Endothelial cell of umbilical vein (primary cell): ENCODE measurements around the gene SAP30L. TPM values are rescaled to one million over a fixed set of nuclear protein-coding genes. Genes with fewer than 3 reads are reported as not detected.

Experiments used
- BruUV-seq: library from RNA; stranded (reverse); fragments of 400-500 nt; replicated peaks from 2 replicates; lab custom pipeline; 2021; lab: Mats Ljungman, UMichigan
- CTCF ChIA-PET: fragments of 300-600, 350-600 bp; sonication (Branson Sonifier 250); formaldehyde crosslinking; loops from one replicate; lab custom pipeline; 2021; ENCODE audit warnings: antibody characterized with exemption, inconsistent platforms; lab: Charles Lee
- POLR2A ChIA-PET: fragments of 300-600, 350-600 bp; sonication (Branson Sonifier 250); formaldehyde crosslinking; loops from one replicate; lab custom pipeline; 2021; ENCODE audit warnings: antibody characterized with exemption, inconsistent platforms; lab: Charles Lee
- DNase-seq: peaks from one replicate; pipeline ENCODE4 v3.0.0-alpha.2; 2011; ENCODE audit warnings: low read depth, low spot score
- FAIRE-seq: peaks from 2 replicates; lab custom pipeline; 2011; peaks lifted over from hg19 to GRCh38; lab: Jason Lieb, UNC
- H2AFZ ChIP-seq: 2 replicates; pipeline ENCODE4 v1.6.0; 2012; ENCODE audit warnings: low read depth, low read length, control low read depth, inconsistent platforms
- H3K27ac ChIP-seq: 2 replicates; pipeline ENCODE4 v1.5.1; 2011; ENCODE audit warnings: low read depth, mild to moderate bottlenecking, control low read depth, low read length, moderate library complexity; ENCODE audit not compliant: insufficient read depth
- H3K27me3 ChIP-seq, 2 experiments: 2 replicates each; pipeline versions ENCODE4 v1.6.0 to v1.6.1; 2011; ENCODE audit warnings: low read length in 2 of 2, mixed read lengths in 1 of 2; ENCODE audit not compliant: control insufficient read depth in 2 of 2, insufficient read depth in 2 of 2
- H3K36me3 ChIP-seq, 2 experiments: 2 replicates in 1 of 2; 3 replicates in 1 of 2; pipeline ENCODE4 v1.5.1; 2011; ENCODE audit warnings: low read length in 2 of 2, mild to moderate bottlenecking in 1 of 2, moderate library complexity in 1 of 2; ENCODE audit not compliant: control insufficient read depth in 2 of 2, insufficient read depth in 2 of 2; ENCODE audit errors: extremely low read depth in 1 of 2
- H3K4me1 ChIP-seq: 3 replicates; pipeline ENCODE4 v1.5.1; 2011; ENCODE audit warnings: mild to moderate bottlenecking, low read length; ENCODE audit not compliant: control insufficient read depth, insufficient read depth; ENCODE audit errors: extremely low read depth
- H3K4me2 ChIP-seq: 2 replicates; pipeline ENCODE4 v1.6.1; 2011; ENCODE audit warnings: low read length, control low read depth, mixed read lengths; ENCODE audit not compliant: insufficient read depth
- H3K4me3 ChIP-seq, 3 experiments: fragments of 200-600 bp in 1 of 3; sonication (generic), shearing (Covaris generic) in 1 of 3; replicated peaks in 1 of 3; 2 replicates each; pipeline ENCODE4 v1.5.1; 2011 to 2016; ENCODE audit warnings: control low read depth in 3 of 3, low read length in 3 of 3, mild to moderate bottlenecking in 2 of 3, inconsistent platforms in 1 of 3, low read depth in 1 of 3, moderate library complexity in 1 of 3; ENCODE audit not compliant: insufficient read depth in 1 of 3
- H3K79me2 ChIP-seq: 2 replicates; pipeline ENCODE4 v1.6.0; 2012; ENCODE audit warnings: low read length, inconsistent platforms; ENCODE audit not compliant: control insufficient read depth, insufficient read depth
- H3K9ac ChIP-seq: replicated peaks from 2 replicates; pipeline ENCODE3; 2011; ENCODE audit warnings: low read length, control low read depth; ENCODE audit not compliant: insufficient read depth; ENCODE audit errors: extremely low read depth
- H3K9me1 ChIP-seq: replicated peaks from 3 replicates; pipeline ENCODE4 v1.6.0; 2011; ENCODE audit warnings: mild to moderate bottlenecking, low read length; ENCODE audit not compliant: control insufficient read depth, insufficient read depth; ENCODE audit errors: extremely low read depth
- H3K9me3 ChIP-seq: replicated peaks from 2 replicates; pipeline ENCODE4 v1.5.1; 2012; ENCODE audit warnings: low read length, inconsistent platforms; ENCODE audit not compliant: control insufficient read depth, insufficient read depth
- H4K20me1 ChIP-seq: replicated peaks from 2 replicates; pipeline ENCODE3; 2011; ENCODE audit warnings: mild to moderate bottlenecking, low read length; ENCODE audit not compliant: control insufficient read depth, insufficient read depth; ENCODE audit errors: extremely low read depth
- EZH2 ChIP-seq: IDR thresholded peaks from 2 replicates; pipeline ENCODE4 v1.6.1; 2012; ENCODE audit warnings: borderline replicate concordance, low read depth, mild to moderate bottlenecking, moderate library complexity, low read length, inconsistent platforms; ENCODE audit not compliant: severe bottlenecking
- FOS ChIP-seq: IDR thresholded peaks from 2 replicates; pipeline ENCODE4 v1.6.1; 2011; ENCODE audit warnings: mild to moderate bottlenecking, low read length, moderate library complexity, borderline replicate concordance; ENCODE audit not compliant: insufficient read depth
- GATA2 ChIP-seq: IDR thresholded peaks from 2 replicates; pipeline ENCODE4 v1.7.0; 2011; ENCODE audit warnings: low read depth, mild to moderate bottlenecking, moderate library complexity, mixed read lengths, low read length; ENCODE audit not compliant: insufficient read length, insufficient read depth
- JUN ChIP-seq: IDR thresholded peaks from 2 replicates; pipeline ENCODE4 v1.6.1; 2011; ENCODE audit warnings: borderline replicate concordance, low read depth; ENCODE audit not compliant: insufficient read length, insufficient read depth
- MYC ChIP-seq: IDR thresholded peaks from one replicate; pipeline ENCODE4 v1.6.1; 2011; ENCODE audit warnings: mild to moderate bottlenecking, low read depth, low read length
- POLR2A ChIP-seq: IDR thresholded peaks from 2 replicates; pipeline ENCODE4 v1.6.1; 2012; ENCODE audit warnings: low read depth, mild to moderate bottlenecking, control low read depth, low read length
- POLR2AphosphoS5 ChIP-seq: IDR thresholded peaks from 2 replicates; pipeline ENCODE4 v1.6.1; 2012; ENCODE audit warnings: low read depth, mild to moderate bottlenecking, control low read depth, low read length, moderate library complexity; ENCODE audit not compliant: insufficient read depth
- dilution Hi-C: fragments of 300-500 bp; cut with MboI; formaldehyde crosslinking; loops from one replicate; pipeline ENCODE4 v1.15.0; 2019; ENCODE audit warnings: low sequenced_read_pairs; ENCODE audit not compliant: extremely low pct_ligation_motif_present
- intact Hi-C: fragments of 100-400 bp; cut with micrococcal nuclease; formaldehyde crosslinking; loops from one replicate; pipeline ENCODE4 v1.10.0; 2022
- polyA plus RNA-seq, 4 experiments: library from polyadenylated mRNA; depleted of rRNA in 3 of 4; stranded (reverse) in 3 of 4; unstranded in 1 of 4; fragments of >200 nt; gene quantifications; 2 replicates each; pipeline versions ENCODE4 v1.2.1 to v1.2.3, GENCODE V29; 2011 to 2012; ENCODE audit warnings: missing spikeins in 1 of 4
- total RNA-seq: library from RNA; stranded (reverse); gene quantifications from 2 replicates; pipeline ENCODE4 v1.2.3, GENCODE V29; 2021
- TF ChIP-seq, protein P1 (sequence below), 2 donors: IDR thresholded peaks; 1 replicate in 1 of 2; 2 replicates in 1 of 2; pipeline ENCODE4 v1.5.1; 2011; ENCODE audit warnings: low read length in 2 of 2, mild to moderate bottlenecking in 2 of 2, moderate library complexity in 2 of 2, control low read depth in 1 of 2, inconsistent platforms in 1 of 2, low read depth in 1 of 2; ENCODE audit not compliant: insufficient read depth in 1 of 2; ENCODE audit errors: extremely low read depth in 1 of 2
- TF ChIP-seq, protein P2 (sequence below): IDR thresholded peaks from 2 replicates; pipeline ENCODE4 v1.6.1; 2011; ENCODE audit not compliant: insufficient read depth, insufficient read length

Gene SAP30L
- total and polyA plus RNA-seq, 2 donors (not counting 3 experiments of a cell fraction or from before 2014, with no cell fraction given): 18.1 to 37.8 TPM

DNA sequence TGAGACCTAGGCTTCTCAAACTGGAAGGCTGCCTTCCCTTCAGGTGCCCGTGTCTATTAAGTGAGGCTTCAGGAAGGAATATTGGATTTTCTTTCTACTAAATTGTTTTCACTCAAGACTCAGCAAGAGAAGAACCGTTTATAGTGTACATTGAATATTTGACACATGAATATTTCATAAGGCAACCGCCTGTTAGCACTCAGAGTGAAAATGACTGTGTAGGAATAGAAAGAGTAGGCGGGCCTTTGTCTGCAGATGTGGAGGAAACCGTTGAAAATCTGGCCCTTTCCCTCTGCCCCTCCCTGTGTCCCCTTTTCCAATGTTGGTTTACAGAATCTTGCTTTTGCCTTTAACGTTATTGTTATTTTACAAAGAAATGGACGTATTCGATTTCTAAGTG is 6.2 kb downstream of the SAP30L start:
- H3K4me1 ChIP-seq: peaks cover 9% of the 10 kb centered on the region
- dilution Hi-C loops: no loop called here
- H2AFZ ChIP-seq: no peak overlapping the region
- no peaks in the 10 kb centered on the region for H3K27me3 ChIP-seq
- no peak overlapping the region for H3K9ac ChIP-seq
- TF ChIP-seq POLR2A: no peak
- no peak for TF ChIP-seq MYC
- no peak for TF ChIP-seq EZH2
- TF ChIP-seq JUN: no peak
- no peak for TF ChIP-seq GATA2
- TF ChIP-seq, protein P1, sequence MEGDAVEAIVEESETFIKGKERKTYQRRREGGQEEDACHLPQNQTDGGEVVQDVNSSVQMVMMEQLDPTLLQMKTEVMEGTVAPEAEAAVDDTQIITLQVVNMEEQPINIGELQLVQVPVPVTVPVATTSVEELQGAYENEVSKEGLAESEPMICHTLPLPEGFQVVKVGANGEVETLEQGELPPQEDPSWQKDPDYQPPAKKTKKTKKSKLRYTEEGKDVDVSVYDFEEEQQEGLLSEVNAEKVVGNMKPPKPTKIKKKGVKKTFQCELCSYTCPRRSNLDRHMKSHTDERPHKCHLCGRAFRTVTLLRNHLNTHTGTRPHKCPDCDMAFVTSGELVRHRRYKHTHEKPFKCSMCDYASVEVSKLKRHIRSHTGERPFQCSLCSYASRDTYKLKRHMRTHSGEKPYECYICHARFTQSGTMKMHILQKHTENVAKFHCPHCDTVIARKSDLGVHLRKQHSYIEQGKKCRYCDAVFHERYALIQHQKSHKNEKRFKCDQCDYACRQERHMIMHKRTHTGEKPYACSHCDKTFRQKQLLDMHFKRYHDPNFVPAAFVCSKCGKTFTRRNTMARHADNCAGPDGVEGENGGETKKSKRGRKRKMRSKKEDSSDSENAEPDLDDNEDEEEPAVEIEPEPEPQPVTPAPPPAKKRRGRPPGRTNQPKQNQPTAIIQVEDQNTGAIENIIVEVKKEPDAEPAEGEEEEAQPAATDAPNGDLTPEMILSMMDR (IDR thresholded peaks at IDR 0.05; ENCODE audit: extremely low read depth in 1 of 2, insufficient read depth in 1 of 2, low read depth in 1 of 2, low read length in 2 of 2): no peak
- TF ChIP-seq, protein P2, sequence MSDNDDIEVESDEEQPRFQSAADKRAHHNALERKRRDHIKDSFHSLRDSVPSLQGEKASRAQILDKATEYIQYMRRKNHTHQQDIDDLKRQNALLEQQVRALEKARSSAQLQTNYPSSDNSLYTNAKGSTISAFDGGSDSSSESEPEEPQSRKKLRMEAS: no peak
- no peak for TF ChIP-seq FOS
- no peak for TF ChIP-seq POLR2AphosphoS5
- DNase-seq (no peak), FAIRE-seq (no peak)
- intact Hi-C loops: no loop called here
- H3K4me3 ChIP-seq: no peak overlapping the region
- no peaks in the 10 kb centered on the region for H3K9me3 ChIP-seq
- H4K20me1 ChIP-seq: peaks cover 6% of the 10 kb centered on the region
- ChIA-PET POLR2A (no interaction called here), CTCF (no interaction called here)
- peaks cover 8 to 16% of the 10 kb centered on the region in 2 experiments for H3K36me3 ChIP-seq
- no peak overlapping the region for H3K4me2 ChIP-seq
- no peaks in the 10 kb centered on the region for H3K9me1 ChIP-seq
- BruUV-seq: no TSS peak
- H3K27ac ChIP-seq: no peak overlapping the region
- H3K79me2 ChIP-seq: peaks cover 20% of the 10 kb centered on the region
